ENCODE results near the gene IL23R. TPM values are rescaled to one million over a fixed set of nuclear protein-coding genes. Genes with fewer than 3 reads are reported as not detected.

The IL23R gene
- total RNA-seq, 1 experiment from 2014 or later, result not detected

GRCh38 chr1:67273591-67273990 lies 107.3 kb downstream of the IL23R start:
- Histone ChIP-seq H4K20me1 (ENCODE audit: insufficient read depth) (no peaks in the 10 kb centered on the region), H3K36me3 (ENCODE audit: control insufficient read depth in 1 of 2, insufficient read depth in 2 of 2, low read length in 2 of 2) (no peaks in the 10 kb centered on the region), H3K4me1 (ENCODE audit: control insufficient read depth in 1 of 2, insufficient read depth in 2 of 2, low read length in 2 of 2) (no peaks in the 10 kb centered on the region), H3K9ac (ENCODE audit: low read length) (no peak overlapping the region), H3K9me3 (ENCODE audit: control insufficient read depth in 1 of 2, insufficient read depth in 1 of 2, low read depth in 1 of 2, low read length in 2 of 2) (no peaks in the 10 kb centered on the region), H3K27me3 (ENCODE audit: insufficient read depth, low read length) (no peaks in the 10 kb centered on the region), H3K4me3 (replicated peaks in 1 of 2; ENCODE audit: low read depth in 1 of 2, low read length in 2 of 2) (no peak overlapping the region), H3K27ac (ENCODE audit: low read depth, low read length) (no peak overlapping the region), H3K4me2 (ENCODE audit: low read length) (no peak overlapping the region), H3K79me2 (ENCODE audit: insufficient read depth, low read length) (no peaks in the 10 kb centered on the region), H3K9me2 (ENCODE audit: insufficient read depth) (no peaks in the 10 kb centered on the region), H2AFZ (ENCODE audit: low read depth, low read length, poor library complexity, severe bottlenecking) (no peak overlapping the region)
- RAD21 ChIA-PET (ENCODE audit: low non-redundant PET in 1 of 2, low total read pairs in 2 of 2, uncharacterized antibody in 2 of 2, unreplicated experiment in 2 of 2), result no interaction called here
- TF ChIP-seq EZH2phosphoT487 (IDR thresholded peaks at IDR 0.05; ENCODE audit: borderline replicate concordance) (no peak), ELF1 (IDR thresholded peaks at IDR 0.05; ENCODE audit: borderline replicate concordance, low read depth) (no peak), SIN3A (IDR thresholded peaks at IDR 0.05; ENCODE audit: low read depth) (no peak), ZNF274 (IDR thresholded peaks at IDR 0.05; ENCODE audit: low read depth, low read length) (no peak), CBX3 (IDR thresholded peaks at IDR 0.05; ENCODE audit: low read depth) (no peak), YY1 (IDR thresholded peaks at IDR 0.05; ENCODE audit: extremely low read depth, insufficient replicate concordance, low read depth, low read length) (no peak), EGR1 (IDR thresholded peaks at IDR 0.05; ENCODE audit: low read depth) (no peak), FOSL1 (IDR thresholded peaks at IDR 0.05; ENCODE audit: low read depth) (no peak), POLR2AphosphoS5 (IDR thresholded peaks at IDR 0.05; ENCODE audit: low read depth, low read length) (no peak), CEBPB (IDR thresholded peaks at IDR 0.05; ENCODE audit: low read depth) (no peak)
- intact Hi-C loops (cut with micrococcal nuclease), result no loop called here
- POLR2A ChIA-PET, result no interaction called here
- ATAC-seq (no peak), DNase-seq (ENCODE audit: low read depth, low spot score) (no peak)
- CTCF ChIA-PET, result no interaction called here
- BruUV-seq (replicated peaks), result no TSS peak

DNA sequence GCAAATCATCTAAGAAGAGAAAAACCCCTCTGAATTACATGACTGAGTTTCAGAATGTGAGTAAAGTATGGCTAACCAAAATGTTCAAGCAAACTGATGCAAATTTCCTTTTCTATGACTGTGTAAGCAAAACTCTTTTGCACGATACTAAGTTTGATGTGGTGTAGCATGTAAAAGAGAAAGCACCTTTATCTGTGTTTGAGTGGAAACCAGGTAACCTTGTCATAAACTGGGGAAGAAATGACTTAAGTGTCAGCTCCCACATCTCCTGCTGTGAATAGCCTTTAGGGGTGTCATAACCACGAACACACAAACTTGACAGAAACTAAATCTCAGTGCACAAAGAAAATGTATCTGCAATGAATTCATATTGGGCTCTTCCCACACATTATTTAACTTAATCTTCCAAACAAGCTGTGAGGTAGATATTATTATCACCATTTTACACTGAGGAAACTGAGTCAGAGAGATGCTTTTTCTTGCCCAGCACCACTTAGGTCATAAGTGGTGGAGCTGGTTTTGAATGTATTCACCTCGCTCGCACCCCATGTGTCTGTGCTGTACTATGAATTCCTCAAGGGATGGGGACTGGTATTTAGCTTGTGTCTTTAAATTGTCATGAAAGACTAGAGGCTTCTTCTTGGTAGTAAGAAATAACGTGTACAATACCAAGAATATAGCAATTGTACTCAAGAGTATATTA lies 108.5 kb downstream of the IL23R start:
- no peaks in the 10 kb centered on the region for H3K9me3 ChIP-seq (ENCODE audit: control insufficient read depth in 1 of 2, insufficient read depth in 1 of 2, low read depth in 1 of 2, low read length in 2 of 2)
- H3K4me1 ChIP-seq (ENCODE audit: control insufficient read depth in 1 of 2, insufficient read depth in 2 of 2, low read length in 2 of 2), result no peaks in the 10 kb centered on the region
- no peaks in the 10 kb centered on the region for H3K36me3 ChIP-seq (ENCODE audit: control insufficient read depth in 1 of 2, insufficient read depth in 2 of 2, low read length in 2 of 2)
- ATAC-seq, result no peak
- no peaks in the 10 kb centered on the region for H3K27me3 ChIP-seq (ENCODE audit: insufficient read depth, low read length)
- no peak for TF ChIP-seq CEBPB (IDR thresholded peaks at IDR 0.05; ENCODE audit: low read depth)
- no peak for TF ChIP-seq ATF3 (IDR thresholded peaks at IDR 0.05)
- no peak for TF ChIP-seq CBX3 (IDR thresholded peaks at IDR 0.05; ENCODE audit: low read depth)
- no peak for TF ChIP-seq JUND (IDR thresholded peaks at IDR 0.05)
- H3K79me2 ChIP-seq (ENCODE audit: insufficient read depth, low read length), result no peaks in the 10 kb centered on the region
- ChIA-PET RAD21 (ENCODE audit: low non-redundant PET in 1 of 2, low total read pairs in 2 of 2, uncharacterized antibody in 2 of 2, unreplicated experiment in 2 of 2) (no interaction called here), CTCF (interaction anchor here (1.3 kb wide), 1 partner anchor 62 kb away, joined by 4 read pairs; no protein-coding TSS in a partner anchor), POLR2A (no interaction called here)
- no peak overlapping the region for H3K4me3 ChIP-seq (replicated peaks in 1 of 2; ENCODE audit: low read depth in 1 of 2, low read length in 2 of 2)
- DNase-seq (ENCODE audit: low read depth, low spot score), result no peak
- intact Hi-C loops (cut with micrococcal nuclease), result no loop called here
- no peaks in the 10 kb centered on the region for H3K9me2 ChIP-seq (ENCODE audit: insufficient read depth)
- no peak overlapping the region for H3K27ac ChIP-seq (ENCODE audit: low read depth, low read length)
- no peak overlapping the region for H2AFZ ChIP-seq (ENCODE audit: low read depth, low read length, poor library complexity, severe bottlenecking)
- H3K9ac ChIP-seq (ENCODE audit: low read length), result no peak overlapping the region
- H4K20me1 ChIP-seq (ENCODE audit: insufficient read depth), result no peaks in the 10 kb centered on the region
- H3K4me2 ChIP-seq (ENCODE audit: low read length), result no peak overlapping the region
- no TSS peak for BruUV-seq (replicated peaks)

All from HCT116 (cell line).